HepG2 (cell line): ENCODE measurements around the gene SPAG9. TPM values are rescaled to one million over a fixed set of nuclear protein-coding genes. Genes with fewer than 3 reads are reported as not detected.
"Not testable (repeated sequence)": the region's sequence is repeated elsewhere in the genome, so short reads cannot be mapped to it uniquely, and the experiment has no call there.

Source experiments
- AKAP8 ChIP-seq: sonication (generic); formaldehyde crosslinking; IDR thresholded peaks from 2 replicates; pipeline ENCODE4 v1.5.1; 2020; ENCODE audit warnings: mild to moderate bottlenecking, missing genetic modification reagents
- CREM ChIP-seq, 2 experiments: sonication (generic) in 1 of 2; formaldehyde crosslinking in 1 of 2; IDR thresholded peaks; 2 replicates each; pipeline versions ENCODE4 v1.4.0 to v1.6.1; 2016 to 2020; ENCODE audit warnings: antibody characterized with exemption in 1 of 2, mild to moderate bottlenecking in 1 of 2, missing genetic modification reagents in 1 of 2
- ESRRA ChIP-seq: sonication (generic); formaldehyde crosslinking; IDR thresholded peaks from 2 replicates; pipeline ENCODE4 v1.5.1; 2020; ENCODE audit warnings: mild to moderate bottlenecking, low read depth, missing genetic modification reagents
- KAT7 ChIP-seq: IDR thresholded peaks from 2 replicates; pipeline ENCODE4 v1.6.1; 2018; ENCODE audit warnings: borderline replicate concordance, missing compliant biosample characterization
- KDM6A ChIP-seq: IDR thresholded peaks from 2 replicates; pipeline ENCODE4 v1.6.1; 2016; ENCODE audit warnings: low read depth
- KLF16 ChIP-seq, 2 experiments: sonication (generic) in 1 of 2; formaldehyde crosslinking in 1 of 2; IDR thresholded peaks; 2 replicates each; pipeline versions ENCODE4 v1.6.1 to v1.8.0; 2016 to 2023; ENCODE audit warnings: missing genetic modification reagents in 2 of 2, missing compliant biosample characterization in 1 of 2
- KMT2A ChIP-seq: sonication (generic); formaldehyde crosslinking; IDR thresholded peaks from 2 replicates; pipeline ENCODE4 v1.4.0; 2020; ENCODE audit warnings: missing genetic modification reagents
- MEF2D ChIP-seq: sonication (generic); formaldehyde crosslinking; IDR thresholded peaks from 2 replicates; pipeline ENCODE4 v1.5.1; 2020; ENCODE audit warnings: mild to moderate bottlenecking, missing genetic modification reagents
- MEIS2 ChIP-seq: sonication (generic); formaldehyde crosslinking; IDR thresholded peaks from 2 replicates; pipeline ENCODE4 v1.9.0; 2021; ENCODE audit warnings: mild to moderate bottlenecking, missing genetic modification reagents
- PHF8 ChIP-seq: sonication (generic); formaldehyde crosslinking; IDR thresholded peaks from 2 replicates; pipeline ENCODE4 v1.5.0; 2020; ENCODE audit warnings: missing genetic modification reagents
- RCOR2 ChIP-seq: IDR thresholded peaks from 2 replicates; pipeline ENCODE4 v1.6.1; 2016; ENCODE audit warnings: missing biosample characterization, missing genetic modification reagents
- TEAD3 ChIP-seq: optimal IDR thresholded peaks from 2 replicates; pipeline ENCODE3; 2016; ENCODE audit warnings: borderline replicate concordance
- WIZ ChIP-seq: sonication (generic); formaldehyde crosslinking; IDR thresholded peaks from 2 replicates; pipeline ENCODE4 v1.5.1; 2020; ENCODE audit warnings: mild to moderate bottlenecking, missing genetic modification reagents
- YY1 ChIP-seq: IDR thresholded peaks from 2 replicates; pipeline ENCODE4 v1.6.1; 2011; ENCODE audit warnings: low read length, low read depth, moderate library complexity, mild to moderate bottlenecking; ENCODE audit not compliant: insufficient read depth, insufficient replicate concordance
- ZBTB42 ChIP-seq: sonication (generic); formaldehyde crosslinking; IDR thresholded peaks from 2 replicates; pipeline ENCODE4 v1.5.0; 2020; ENCODE audit warnings: mild to moderate bottlenecking, missing genetic modification reagents
- ZIK1 ChIP-seq: sonication (generic); formaldehyde crosslinking; IDR thresholded peaks from 2 replicates; pipeline ENCODE4 v1.5.0; 2020; ENCODE audit warnings: mild to moderate bottlenecking, low read depth, missing genetic modification reagents, borderline replicate concordance
- ZMYM4 ChIP-seq: sonication (generic); formaldehyde crosslinking; IDR thresholded peaks from 2 replicates; pipeline ENCODE4 v1.8.1; 2023; ENCODE audit warnings: mild to moderate bottlenecking, missing genetic modification reagents
- ZNF274 ChIP-seq: sonication (generic); formaldehyde crosslinking; IDR thresholded peaks from 2 replicates; pipeline ENCODE4 v1.5.1; 2020; ENCODE audit warnings: mild to moderate bottlenecking, missing genetic modification reagents
- ZNF281 ChIP-seq: sonication (generic); formaldehyde crosslinking; IDR thresholded peaks from 2 replicates; pipeline ENCODE4 v1.4.0; 2020; ENCODE audit warnings: missing genetic modification reagents, borderline replicate concordance
- ZNF703 ChIP-seq: sonication (generic); formaldehyde crosslinking; IDR thresholded peaks from 2 replicates; pipeline ENCODE4 v1.5.1; 2020; ENCODE audit warnings: missing genetic modification reagents, mild to moderate bottlenecking, moderate library complexity, borderline replicate concordance
- ZSCAN25 ChIP-seq: sonication (generic); formaldehyde crosslinking; IDR thresholded peaks from 2 replicates; pipeline ENCODE4 v1.8.0; 2022; ENCODE audit warnings: mild to moderate bottlenecking, missing genetic modification reagents
- polyA plus RNA-seq, 8 experiments: library from polyadenylated mRNA; depleted of rRNA in 3 of 8; stranded (reverse) in 7 of 8; unstranded in 1 of 8; fragments of >200 nt; fragmentation: Illumina TruSeq in 4 of 8; extraction: Trizol in 4 of 8; gene quantifications; 2 replicates each; pipeline versions ENCODE4 v1.2.1 to v1.2.3, GENCODE V29; 2011 to 2016; ENCODE audit warnings: low read depth in 4 of 8, missing spikeins in 1 of 8, mixed read lengths in 1 of 8; ENCODE audit not compliant: insufficient read depth in 1 of 8
- total RNA-seq, 5 experiments: library from RNA; depleted of rRNA; stranded (reverse); fragments of >200 nt; fragmentation: Illumina TruSeq; extraction: Trizol; gene quantifications; 2 replicates each; pipeline ENCODE4 v1.2.3, GENCODE V29; 2016; ENCODE audit warnings: low read depth in 1 of 5
- TF ChIP-seq, protein P1 (sequence below): IDR thresholded peaks from 2 replicates; pipeline ENCODE4 v1.6.1; 2016; ENCODE audit warnings: missing compliant biosample characterization, missing genetic modification reagents, borderline replicate concordance

SPAG9 gene
- total and polyA plus RNA-seq, 2 of the 13 experiments (the other 11 are each of a cell fraction or from before 2014, with no cell fraction given) = 43.2 to 78.6 TPM

- TF ChIP-seq MEF2D = peak; percentile 90
- TF ChIP-seq WIZ = 0 out of 2 replicates have a peak, but pooled peaks have one; percentile 54
- TF ChIP-seq ZNF274 (CRISPR knock-in tag) = peak; percentile 53; the same call in 1 of the 2 replicates
- TF ChIP-seq KAT7 (CRISPR knock-in tag) = peak; percentile 74; the same call in 1 of the 2 replicates
- TF ChIP-seq, protein P1, sequence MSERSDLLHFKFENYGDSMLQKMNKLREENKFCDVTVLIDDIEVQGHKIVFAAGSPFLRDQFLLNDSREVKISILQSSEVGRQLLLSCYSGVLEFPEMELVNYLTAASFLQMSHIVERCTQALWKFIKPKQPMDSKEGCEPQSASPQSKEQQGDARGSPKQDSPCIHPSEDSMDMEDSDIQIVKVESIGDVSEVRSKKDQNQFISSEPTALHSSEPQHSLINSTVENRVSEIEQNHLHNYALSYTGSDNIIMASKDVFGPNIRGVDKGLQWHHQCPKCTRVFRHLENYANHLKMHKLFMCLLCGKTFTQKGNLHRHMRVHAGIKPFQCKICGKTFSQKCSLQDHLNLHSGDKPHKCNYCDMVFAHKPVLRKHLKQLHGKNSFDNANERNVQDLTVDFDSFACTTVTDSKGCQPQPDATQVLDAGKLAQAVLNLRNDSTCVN (CRISPR knock-in tag) = 0 out of 2 replicates have a peak, but pooled peaks have one; percentile 46
- TF ChIP-seq AKAP8 (CRISPR knock-in tag) = peak; percentile 60; the same call in 1 of the 2 replicates
- peak; percentile 30; the same call in 1 of the 2 replicates for TF ChIP-seq ZSCAN25 (CRISPR knock-in tag)
- peak; percentile 79; the same call in 1 of the 2 replicates for TF ChIP-seq ZBTB42 (CRISPR knock-in tag)
- peak; percentile 72 for TF ChIP-seq TEAD3 (CRISPR knock-in tag)
- TF ChIP-seq ZIK1 (CRISPR knock-in tag) = peak; percentile 66; the same call in 1 of the 2 replicates
- TF ChIP-seq RCOR2 (CRISPR knock-in tag) = peak; percentile 93
- TF ChIP-seq ZNF703 (CRISPR knock-in tag) = peak; percentile 87; the same call in 1 of the 2 replicates
- peak; percentile 74 for TF ChIP-seq ESRRA (CRISPR knock-in tag)
- 0 out of 2 replicates have a peak, but pooled peaks have one; percentile 10 for TF ChIP-seq ZNF281 (CRISPR knock-in tag)
- TF ChIP-seq YY1 = peak; percentile 34
- peak; percentile 86; the same call in 1 of the 2 replicates for TF ChIP-seq ZMYM4 (CRISPR knock-in tag)
- TF ChIP-seq CREM (IDR thresholded peaks at IDR 0.05) = peak; percentile 67
- TF ChIP-seq CREM (CRISPR knock-in tag; IDR thresholded peaks at IDR 0.05) = not testable (repeated sequence)
- peak; percentile 42 for TF ChIP-seq MEIS2
- peak; percentile 33; the same call in 1 of the 2 replicates for TF ChIP-seq PHF8 (CRISPR knock-in tag)
- peak; percentile 48; the same call in 1 of the 2 replicates for TF ChIP-seq KDM6A (CRISPR knock-in tag)
- peak; percentile 55; the same call in 1 of the 2 replicates for TF ChIP-seq KMT2A (CRISPR knock-in tag)
- peak in 1 of 2 experiments; percentile 74; a peak in 1 of 4 replicates for TF ChIP-seq KLF16 (CRISPR knock-in tag; IDR thresholded peaks at IDR 0.05)
These were observed 8.1 kb downstream of the SPAG9 start (continued) for GRCh38 chr17:51112303-51113222.
